ENCODE data around the gene FRMD4B.

The FRMD4B gene

GRCh38 chr3:69406163-69406562, 20.3 kb upstream of the FRMD4B start:
- peak in 17 of 51 donors; percentile 5 to 75 (median 32) for DNase-seq

- no peak for DNase-seq
These were observed 19.2 kb upstream of the FRMD4B start for GRCh38 chr3:69405067-69405466.

- no peak for DNase-seq
These were observed 17.6 kb upstream of the FRMD4B start for GRCh38 chr3:69403454-69403853.

GRCh38 chr3:69400683-69401082, 14.8 kb upstream of the FRMD4B start:
- DNase-seq: no peak

- no peak for DNase-seq
These were observed 7.0 kb upstream of the FRMD4B start for GRCh38 chr3:69392850-69393249.

- no peak for DNase-seq
These were observed 6.5 kb upstream of the FRMD4B start for GRCh38 chr3:69392415-69392814.

GRCh38 chr3:69391554-69391953, 5.7 kb upstream of the FRMD4B start:
- peak in 4 of 51 donors; percentile 19 to 38 (median 31) for DNase-seq

GRCh38 chr3:69390771-69391170, 4.9 kb upstream of the FRMD4B start:
- no peak for DNase-seq

- peak in 1 of 51 donors; percentile 40 for DNase-seq
These were observed 3.8 kb upstream of the FRMD4B start for GRCh38 chr3:69389520-69390248.

GRCh38 chr3:69388241-69388640, 2.4 kb upstream of the FRMD4B start:
- DNase-seq: no peak

- DNase-seq: no peak
These were observed 883 bp upstream of the FRMD4B start for GRCh38 chr3:69386556-69387385.

- peak in 15 of 51 donors; percentile 15 to 69 (median 32) for DNase-seq
These were observed 665 bp downstream of the FRMD4B start for GRCh38 chr3:69385123-69385722.

GRCh38 chr3:69384326-69384725, 1.6 kb downstream of the FRMD4B start:
- peak in 1 of 51 donors; percentile 26 for DNase-seq

GRCh38 chr3:69379661-69380060, 6.2 kb downstream of the FRMD4B start:
- no peak for DNase-seq

GRCh38 chr3:69378112-69378802, 7.6 kb downstream of the FRMD4B start:
- no peak for DNase-seq

- no peak for DNase-seq
These were observed 8.6 kb downstream of the FRMD4B start for GRCh38 chr3:69377262-69377661.

- DNase-seq: no peak
These were observed 9.2 kb downstream of the FRMD4B start for GRCh38 chr3:69376731-69377130.

GRCh38 chr3:69371816-69372215, 14.1 kb downstream of the FRMD4B start:
- DNase-seq: no peak

GRCh38 chr3:69370901-69371301, 15.0 kb downstream of the FRMD4B start:
- no peak for DNase-seq

- DNase-seq: peak in 28 of 51 donors; percentile 9 to 73 (median 46)
These were observed 15.6 kb downstream of the FRMD4B start for GRCh38 chr3:69370156-69370883.

Data from hypothalamus (tissue), 51 donors.